ENCODE measurements around the gene THG1L.
"Not testable (repeated sequence)": the region's sequence is repeated elsewhere in the genome, so short reads cannot be mapped to it uniquely, and the experiment has no call there.

- TF ChIP-seq, protein P1, sequence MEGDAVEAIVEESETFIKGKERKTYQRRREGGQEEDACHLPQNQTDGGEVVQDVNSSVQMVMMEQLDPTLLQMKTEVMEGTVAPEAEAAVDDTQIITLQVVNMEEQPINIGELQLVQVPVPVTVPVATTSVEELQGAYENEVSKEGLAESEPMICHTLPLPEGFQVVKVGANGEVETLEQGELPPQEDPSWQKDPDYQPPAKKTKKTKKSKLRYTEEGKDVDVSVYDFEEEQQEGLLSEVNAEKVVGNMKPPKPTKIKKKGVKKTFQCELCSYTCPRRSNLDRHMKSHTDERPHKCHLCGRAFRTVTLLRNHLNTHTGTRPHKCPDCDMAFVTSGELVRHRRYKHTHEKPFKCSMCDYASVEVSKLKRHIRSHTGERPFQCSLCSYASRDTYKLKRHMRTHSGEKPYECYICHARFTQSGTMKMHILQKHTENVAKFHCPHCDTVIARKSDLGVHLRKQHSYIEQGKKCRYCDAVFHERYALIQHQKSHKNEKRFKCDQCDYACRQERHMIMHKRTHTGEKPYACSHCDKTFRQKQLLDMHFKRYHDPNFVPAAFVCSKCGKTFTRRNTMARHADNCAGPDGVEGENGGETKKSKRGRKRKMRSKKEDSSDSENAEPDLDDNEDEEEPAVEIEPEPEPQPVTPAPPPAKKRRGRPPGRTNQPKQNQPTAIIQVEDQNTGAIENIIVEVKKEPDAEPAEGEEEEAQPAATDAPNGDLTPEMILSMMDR (IDR thresholded peaks at IDR 0.05) = not testable (repeated sequence)
- TF ChIP-seq POLR2A (IDR thresholded peaks at IDR 0.05) = not testable (repeated sequence)
These were observed 4.6 kb upstream of the THG1L start for GRCh38 chr5:157726607-157727006.

All from thyroid gland (tissue), 4 donors.